Activated T-cell treated with anti-CD3 and anti-CD28 coated beads, Interleukin-2, amount 50 U/mL, for 72 hours (primary cell): Measurements from ENCODE around the gene CDX2. TPM values are rescaled to one million over a fixed set of nuclear protein-coding genes. Genes with fewer than 3 reads are reported as not detected.

Experiments
- ATAC-seq, 2 donors: fragments of 150-1000 bp; cut with Tn5 transposase; replicated peaks in 1 of 2; 2 replicates each; pipeline ENCODE4 v1.10.0; 2021; ENCODE audit warnings: moderate library complexity in 2 of 2, mild to moderate bottlenecking in 1 of 2
- DNase-seq, 2 donors: peaks; one replicate each; pipeline ENCODE4 v3.0.0; 2021 to 2022; ENCODE audit warnings: mixed read lengths in 1 of 2
- H3K27ac Mint-ChIP-seq: one replicate; pipeline ENCODE4 v1.8.0; 2022; ENCODE audit warnings: mild to moderate bottlenecking, moderate library complexity, mixed read lengths
- H3K27me3 Mint-ChIP-seq: one replicate; pipeline ENCODE4 v1.8.0; 2022; ENCODE audit warnings: low read depth, mixed read lengths
- H3K36me3 Mint-ChIP-seq, 2 donors: one replicate each; pipeline ENCODE4 v1.8.0; 2022; ENCODE audit warnings: mixed read lengths in 2 of 2, mild to moderate bottlenecking in 1 of 2; ENCODE audit not compliant: insufficient read depth in 2 of 2
- H3K4me1 Mint-ChIP-seq: one replicate; pipeline ENCODE4 v1.8.0; 2022; ENCODE audit warnings: low read depth, mixed read lengths
- H3K4me3 Mint-ChIP-seq, 2 donors: one replicate each; pipeline ENCODE4 v1.8.0; 2022; ENCODE audit warnings: mild to moderate bottlenecking in 2 of 2, mixed read lengths in 2 of 2, moderate library complexity in 2 of 2
- H3K9me3 Mint-ChIP-seq, 2 donors: one replicate each; pipeline ENCODE4 v1.8.0; 2022; ENCODE audit warnings: mixed read lengths in 2 of 2
- total RNA-seq, 2 donors: library from RNA; stranded (reverse); gene quantifications; one replicate each; pipeline ENCODE4 v1.2.3, GENCODE V29; 2022

Gene CDX2
- total RNA-seq, 2 donors from 2014 or later, result not detected

- Mint-ChIP-seq H3K4me3 (peak within 1 kb of the TSS; percentile 89 to 90), H3K27ac (peak within 1 kb of the TSS; percentile 79), H3K4me1 (peaks cover 40% of the 10 kb centered on the region), H3K36me3 (peaks cover 0 to 1% of the 10 kb centered on the region in 2 donors), H3K9me3 (no peaks in the 10 kb centered on the region), H3K27me3 (peaks cover 78% of the 10 kb centered on the region)
- ATAC-seq, result peak; percentile 77 to 85
- DNase-seq, result peak; percentile 11 to 66
Observed at GRCh38 chr13:27919934-27920676, 49.0 kb downstream of the CDX2 start, which contains the start of gene PDX1. Gene PDX1 (plus strand): TSS chr13:27920000. CDS start chr13:27920139, 139 bp downstream.

- DNase-seq (peak in 1 of 2 donors; percentile 57), ATAC-seq (no peak)
- Mint-ChIP-seq H3K27me3 (peaks cover 79% of the 10 kb centered on the region), H3K4me1 (peaks cover 40% of the 10 kb centered on the region), H3K36me3 (peaks cover 0 to 1% of the 10 kb centered on the region in 2 donors), H3K4me3 (peak overlapping the region; percentile 55 to 67), H3K9me3 (no peaks in the 10 kb centered on the region), H3K27ac (no peak overlapping the region)
Observed at GRCh38 chr13:27919659-27919933, 49.5 kb downstream of the CDX2 start.

- ATAC-seq, result no peak
- Mint-ChIP-seq H3K27ac (no peak overlapping the region), H3K36me3 (peaks cover 0 to 1% of the 10 kb centered on the region in 2 donors), H3K4me3 (peak overlapping the region; percentile 15 to 69), H3K27me3 (peaks cover 78% of the 10 kb centered on the region), H3K4me1 (peaks cover 40% of the 10 kb centered on the region), H3K9me3 (no peaks in the 10 kb centered on the region)
- DNase-seq, result no peak
Observed at GRCh38 chr13:27918918-27919658, 50.0 kb downstream of the CDX2 start.

- ATAC-seq (no peak), DNase-seq (peak; percentile 4 to 6)
- H3K4me3 Mint-ChIP-seq, result peak overlapping the region; percentile 67 to 69
- no peaks in the 10 kb centered on the region for H3K9me3 Mint-ChIP-seq
- H3K27ac Mint-ChIP-seq, result no peak overlapping the region
- H3K27me3 Mint-ChIP-seq, result peaks cover 77% of the 10 kb centered on the region
- H3K36me3 Mint-ChIP-seq, result peaks cover 0 to 1% of the 10 kb centered on the region in 2 donors
- peaks cover 38% of the 10 kb centered on the region for H3K4me1 Mint-ChIP-seq
Observed at GRCh38 chr13:27918041-27918917, 50.8 kb downstream of the CDX2 start.

- ATAC-seq, result no peak
- Mint-ChIP-seq H3K36me3 (peaks cover 0 to 1% of the 10 kb centered on the region in 2 donors), H3K27me3 (peaks cover 67% of the 10 kb centered on the region), H3K27ac (no peak overlapping the region), H3K9me3 (no peaks in the 10 kb centered on the region), H3K4me3 (peak overlapping the region; percentile 69 to 73), H3K4me1 (peaks cover 28% of the 10 kb centered on the region)
- peak; percentile 8 to 16 for DNase-seq
Observed at GRCh38 chr13:27917121-27917947, 51.8 kb downstream of the CDX2 start.

GRCh38 chr13:27915301-27916207 lies 53.6 kb downstream of the CDX2 start:
- Mint-ChIP-seq H3K36me3 (peaks cover 0 to under 1% of the 10 kb centered on the region in 2 donors), H3K27me3 (peaks cover 70% of the 10 kb centered on the region), H3K27ac (no peak overlapping the region), H3K4me1 (peaks cover 22% of the 10 kb centered on the region), H3K4me3 (no peak overlapping the region), H3K9me3 (no peaks in the 10 kb centered on the region)
- DNase-seq (no peak), ATAC-seq (no peak)

- Mint-ChIP-seq H3K27me3 (peaks cover 74% of the 10 kb centered on the region), H3K9me3 (no peaks in the 10 kb centered on the region), H3K4me3 (no peak overlapping the region), H3K36me3 (no peaks in the 10 kb centered on the region), H3K27ac (no peak overlapping the region), H3K4me1 (peaks cover 13% of the 10 kb centered on the region)
- no peak for DNase-seq
- ATAC-seq, result no peak
Observed at GRCh38 chr13:27913160-27913559, 56.0 kb downstream of the CDX2 start.

- ATAC-seq, result no peak
- H3K4me3 Mint-ChIP-seq, result no peak overlapping the region
- DNase-seq, result no peak
- H3K27me3 Mint-ChIP-seq, result peaks cover 72% of the 10 kb centered on the region
- no peaks in the 10 kb centered on the region for H3K36me3 Mint-ChIP-seq
- no peak overlapping the region for H3K27ac Mint-ChIP-seq
- no peaks in the 10 kb centered on the region for H3K4me1 Mint-ChIP-seq
- H3K9me3 Mint-ChIP-seq, result no peaks in the 10 kb centered on the region
Observed at GRCh38 chr13:27911521-27911920, 57.6 kb downstream of the CDX2 start.

Other genes starting within 250 kb of the CDX2 start
- gene GSX1, start 176.8 kb downstream of the CDX2 start, total RNA-seq, result not detected
- not detected for gene PDX1, start 49.3 kb downstream of the CDX2 start, total RNA-seq
- gene URAD, start 19.4 kb upstream of the CDX2 start, total RNA-seq, result not detected
- gene FLT3, start 131.3 kb upstream of the CDX2 start, total RNA-seq, result under 1 TPM; 0.09 to 0.12 TPM
- gene PAN3, start 169.2 kb upstream of the CDX2 start, total RNA-seq, result 10 to 100 TPM; 38.2 to 42.6 TPM